Activated CD4-positive, alpha-beta T cell treated with anti-CD3 and anti-CD28 coated beads for 48 hours (primary cell): ENCODE data around the gene EGR2.
"Not testable (repeated sequence)": the region's sequence is repeated elsewhere in the genome, so short reads cannot be mapped to it uniquely, and the experiment has no call there.

Experiments used
- DNase-seq: peaks from one replicate; pipeline ENCODE4 v3.0.0-alpha.2; 2020

EGR2 gene

GRCh38 chr10:62792261-62792660 is 23.9 kb downstream of the EGR2 start:
- DNase-seq = no peak

- DNase-seq = no peak
Measured at GRCh38 chr10:62790571-62790970, 25.6 kb downstream of the EGR2 start.

- no peak for DNase-seq
Measured at GRCh38 chr10:62790019-62790555, 26.1 kb downstream of the EGR2 start.

- DNase-seq = no peak
Measured at GRCh38 chr10:62788861-62789467, 27.2 kb downstream of the EGR2 start.

- DNase-seq = not testable (repeated sequence)
Measured at GRCh38 chr10:62788285-62788684, 27.9 kb downstream of the EGR2 start.

- not testable (repeated sequence) for DNase-seq
Measured at GRCh38 chr10:62784537-62784936, 31.6 kb downstream of the EGR2 start.

GRCh38 chr10:62779487-62780248 is 36.5 kb downstream of the EGR2 start:
- peak; percentile 91 for DNase-seq

- DNase-seq = peak; percentile 23
Measured at GRCh38 chr10:62778125-62778524, 38.0 kb downstream of the EGR2 start.

- DNase-seq = no peak
Measured at GRCh38 chr10:62772186-62772974, 43.8 kb downstream of the EGR2 start.

GRCh38 chr10:62769574-62770242 is 46.5 kb downstream of the EGR2 start:
- no peak for DNase-seq

GRCh38 chr10:62766386-62766785 is 49.8 kb downstream of the EGR2 start:
- no peak for DNase-seq

GRCh38 chr10:62765726-62766125 is 50.4 kb downstream of the EGR2 start:
- DNase-seq = no peak

- DNase-seq = no peak
Measured at GRCh38 chr10:62764011-62764410, 52.2 kb downstream of the EGR2 start.

- DNase-seq = no peak
Measured at GRCh38 chr10:62763155-62763554, 53.0 kb downstream of the EGR2 start.
